CD14-positive monocyte (primary cell): ENCODE measurements around the gene RCBTB1. TPM values are rescaled to one million over a fixed set of nuclear protein-coding genes. Genes with fewer than 3 reads are reported as not detected.

ENCODE experiments used
- DNase-seq, 3 donors: peaks; one replicate each; pipeline ENCODE4 v3.0.0-alpha.2; 2011 to 2022
- H2AFZ ChIP-seq: 2 replicates; pipeline ENCODE4 v1.6.0; 2012; ENCODE audit warnings: mild to moderate bottlenecking, low read depth, low read length, inconsistent platforms; ENCODE audit not compliant: insufficient read depth, poor library complexity, severe bottlenecking
- H3K27ac ChIP-seq, 2 donors: 1 replicate in 1 of 2; 2 replicates in 1 of 2; pipeline ENCODE4 v1.5.1; 2012 to 2013; ENCODE audit warnings: low read length in 2 of 2, control low read depth in 1 of 2, inconsistent platforms in 1 of 2, low read depth in 1 of 2, mild to moderate bottlenecking in 1 of 2
- H3K27me3 ChIP-seq, 2 donors: one replicate each; pipeline versions ENCODE4 v1.6.0 to v1.6.1; 2011 to 2013; ENCODE audit warnings: low read length in 2 of 2; ENCODE audit not compliant: control insufficient read depth in 2 of 2, insufficient read depth in 2 of 2
- H3K36me3 ChIP-seq, 2 donors: replicated peaks in 1 of 2; 1 replicate in 1 of 2; 2 replicates in 1 of 2; pipeline versions ENCODE4 v1.5.1 to v1.6.1; 2012 to 2013; ENCODE audit warnings: low read length in 2 of 2, control low read depth in 1 of 2, inconsistent platforms in 1 of 2, mild to moderate bottlenecking in 1 of 2; ENCODE audit not compliant: insufficient read depth in 2 of 2, control insufficient read depth in 1 of 2
- H3K4me1 ChIP-seq, 2 donors: 1 replicate in 1 of 2; 2 replicates in 1 of 2; pipeline versions ENCODE4 v1.5.1 to v1.6.1; 2012 to 2013; ENCODE audit warnings: low read length in 2 of 2, control low read depth in 1 of 2, inconsistent platforms in 1 of 2, mild to moderate bottlenecking in 1 of 2, moderate library complexity in 1 of 2; ENCODE audit not compliant: insufficient read depth in 2 of 2, control insufficient read depth in 1 of 2
- H3K4me2 ChIP-seq: replicated peaks from 2 replicates; pipeline ENCODE3; 2012; ENCODE audit warnings: low read length, moderate library complexity, mild to moderate bottlenecking; ENCODE audit not compliant: poor library complexity, severe bottlenecking; ENCODE audit errors: extremely low read depth
- H3K4me3 ChIP-seq, 3 experiments: fragments of 200-600 bp in 1 of 3; sonication (generic) in 1 of 3; replicated peaks in 1 of 3; 1 replicate in 2 of 3; 2 replicates in 1 of 3; pipeline ENCODE4 v1.5.1; 2011 to 2013; ENCODE audit warnings: low read length in 3 of 3, mild to moderate bottlenecking in 3 of 3, control low read depth in 2 of 3, low read depth in 2 of 3, inconsistent platforms in 1 of 3, moderate library complexity in 1 of 3
- H3K79me2 ChIP-seq: 2 replicates; pipeline ENCODE4 v1.6.0; 2012; ENCODE audit warnings: mild to moderate bottlenecking, control low read depth, inconsistent platforms, low read length, moderate library complexity; ENCODE audit not compliant: insufficient read depth
- H3K9ac ChIP-seq: 2 replicates; pipeline ENCODE4 v1.6.0; 2017; ENCODE audit warnings: low read length, mild to moderate bottlenecking; ENCODE audit not compliant: insufficient read depth, poor library complexity, severe bottlenecking
- H3K9me3 ChIP-seq, 2 donors: replicated peaks in 1 of 2; 1 replicate in 1 of 2; 2 replicates in 1 of 2; pipeline versions ENCODE4 v1.5.1 to v1.6.1; 2012 to 2013; ENCODE audit warnings: low read length in 2 of 2, control low read depth in 1 of 2; ENCODE audit not compliant: control insufficient read depth in 1 of 2, insufficient read depth in 1 of 2
- H4K20me1 ChIP-seq: 2 replicates; pipeline ENCODE4 v1.6.0; 2012; ENCODE audit warnings: mild to moderate bottlenecking, low read length, control low read depth, moderate library complexity; ENCODE audit not compliant: insufficient read depth
- H3K27ac Mint-ChIP-seq, 7 donors: one replicate each; pipeline ENCODE4 v1.8.0; 2020; ENCODE audit warnings: mild to moderate bottlenecking in 7 of 7, mixed read lengths in 7 of 7, moderate library complexity in 6 of 7, inconsistent platforms in 2 of 7
- H3K27me3 Mint-ChIP-seq, 3 donors: one replicate each; pipeline ENCODE4 v1.8.0; 2021 to 2022; ENCODE audit warnings: low read depth in 3 of 3, mild to moderate bottlenecking in 3 of 3, mixed read lengths in 3 of 3, moderate library complexity in 3 of 3, inconsistent platforms in 1 of 3
- H3K36me3 Mint-ChIP-seq, 2 donors: one replicate each; pipeline ENCODE4 v1.8.0; 2020; ENCODE audit warnings: mixed read lengths in 2 of 2, inconsistent platforms in 1 of 2, mild to moderate bottlenecking in 1 of 2
- H3K4me1 Mint-ChIP-seq: one replicate; pipeline ENCODE4 v1.8.0; 2020; ENCODE audit warnings: mild to moderate bottlenecking, mixed read lengths
- H3K4me3 Mint-ChIP-seq, 2 donors: one replicate each; pipeline ENCODE4 v1.8.0; 2020; ENCODE audit warnings: mild to moderate bottlenecking in 2 of 2, mixed read lengths in 2 of 2, moderate library complexity in 1 of 2
- H3K9me3 Mint-ChIP-seq, 7 donors: one replicate each; pipeline ENCODE4 v1.8.0; 2020 to 2022; ENCODE audit warnings: mixed read lengths in 7 of 7, mild to moderate bottlenecking in 6 of 7, moderate library complexity in 6 of 7, inconsistent platforms in 2 of 7
- CTCF ChIP-seq: fragments of 200-600 bp; IDR thresholded peaks from one replicate; pipeline ENCODE4 v1.8.0; 2022; ENCODE audit warnings: antibody characterized with exemption, mild to moderate bottlenecking
- WGBS: methylation state at CpG from one replicate; pipeline ENCODE4 v1.1.5; 2013; ENCODE audit warnings: missing lambda C conversion rate; ENCODE audit not compliant: insufficient coverage; 5-methylcytosine and 5-hydroxymethylcytosine counted together
- intact Hi-C, 2 donors: fragments of 100-400 bp; cut with micrococcal nuclease; formaldehyde crosslinking; loops; one replicate each; pipeline versions ENCODE4 v1.15.0 to v1.15.1; 2023
- polyA plus RNA-seq, 3 donors: library from polyadenylated mRNA; depleted of rRNA in 1 of 3; unstranded in 2 of 3; stranded (reverse) in 1 of 3; fragments of 300-500 nt in 2 of 3; fragments of >200 nt in 1 of 3; fragmentation: Illumina TruSeq in 2 of 3; gene quantifications; 1 replicate in 2 of 3; 2 replicates in 1 of 3; pipeline ENCODE4 v1.2.3, GENCODE V29; 2012 to 2021

Gene RCBTB1
- polyA plus RNA-seq, 3 donors, result 9.8 to 19.4 (median 13.2) TPM

- peaks cover 9 to 11% of the 10 kb centered on the region in 2 donors for H3K36me3 Mint-ChIP-seq
- no peak overlapping the region for H3K4me3 ChIP-seq
- peaks cover 17 to 24% of the 10 kb centered on the region in 2 donors for H3K4me1 ChIP-seq
- 100% methylated on average over 1 of the region's 3 CpGs for WGBS
- no peaks in the 10 kb centered on the region for H3K27me3 ChIP-seq
- H3K9me3 Mint-ChIP-seq, result no peaks in the 10 kb centered on the region
- H3K27ac Mint-ChIP-seq, result no peak overlapping the region
- DNase-seq, result no peak
- TF ChIP-seq CTCF, result no peak
- peaks cover 24% of the 10 kb centered on the region for H3K4me1 Mint-ChIP-seq
- peaks cover 0 to 3% of the 10 kb centered on the region in 2 donors for H3K36me3 ChIP-seq
- no peak overlapping the region for H3K4me2 ChIP-seq
- H3K9ac ChIP-seq, result no peak overlapping the region
- H3K4me3 Mint-ChIP-seq, result peak overlapping the region in 1 of 2 donors; percentile 98
- H4K20me1 ChIP-seq, result no peaks in the 10 kb centered on the region
- intact Hi-C loops, result no loop called here
- H3K79me2 ChIP-seq, result peaks cover 15% of the 10 kb centered on the region
- H3K27ac ChIP-seq, result no peak overlapping the region
- peaks cover 5 to 11% (median 8%) of the 10 kb centered on the region in 3 donors for H3K27me3 Mint-ChIP-seq
- no peak overlapping the region for H2AFZ ChIP-seq
- no peaks in the 10 kb centered on the region for H3K9me3 ChIP-seq
Measured at GRCh38 chr13:49586717-49587116, 1.4 kb upstream of the RCBTB1 start.

DNA sequence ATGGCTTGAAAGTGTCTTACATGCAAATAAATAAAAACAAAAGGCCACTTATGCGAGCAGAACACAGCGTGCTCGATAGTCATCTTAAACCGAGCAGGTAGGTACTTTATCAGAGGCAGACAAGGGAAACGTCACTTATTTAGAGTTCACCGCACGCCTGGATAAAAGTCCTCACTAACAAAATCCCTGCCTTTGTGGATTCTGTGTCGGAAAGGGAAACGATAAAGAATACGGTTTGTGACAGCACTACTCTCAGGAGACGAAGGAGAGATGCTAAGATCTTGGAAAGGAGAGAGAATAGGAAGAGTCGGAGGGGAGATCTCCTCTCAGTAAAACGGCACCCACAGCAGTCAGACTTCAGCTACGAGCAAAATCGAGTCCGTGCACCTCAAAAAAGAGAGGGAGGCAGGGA is 581 bp downstream of the RCBTB1 start:
- intact Hi-C loops, result no loop called here

More for the DNA sequence above, 581 bp downstream of the RCBTB1 start:
- no peak for DNase-seq
- peaks cover 5 to 9% (median 8%) of the 10 kb centered on the region in 3 donors for H3K27me3 Mint-ChIP-seq
- peak overlapping the region; percentile 94 for H3K4me2 ChIP-seq
- peak overlapping the region; percentile 100 for H2AFZ ChIP-seq
- H3K9me3 ChIP-seq, result no peaks in the 10 kb centered on the region
- no peaks in the 10 kb centered on the region for H4K20me1 ChIP-seq
- peak overlapping the region; percentile 89 to 98 for H3K4me3 Mint-ChIP-seq
- peak overlapping the region; percentile 64 to 88 (median 81) for H3K4me3 ChIP-seq
- H3K27ac ChIP-seq, result peak overlapping the region in 1 of 2 donors; percentile 72
- H3K27me3 ChIP-seq, result no peaks in the 10 kb centered on the region
- peaks cover 15% of the 10 kb centered on the region for H3K79me2 ChIP-seq
- H3K4me1 Mint-ChIP-seq, result peaks cover 28% of the 10 kb centered on the region
- H3K36me3 Mint-ChIP-seq, result peaks cover 24 to 25% of the 10 kb centered on the region in 2 donors
- no peak for TF ChIP-seq CTCF
- peaks cover 0 to 3% (median 0%) of the 10 kb centered on the region in 7 donors for H3K9me3 Mint-ChIP-seq
- H3K27ac Mint-ChIP-seq, result peak overlapping the region in 6 of 7 donors; percentile 62 to 88 (median 71)
- peaks cover 6 to 22% of the 10 kb centered on the region in 2 donors for H3K36me3 ChIP-seq
- peak overlapping the region; percentile 77 for H3K9ac ChIP-seq
- 0% methylated on average over 4 of the region's 16 CpGs for WGBS
- H3K4me1 ChIP-seq, result peaks cover 17 to 24% of the 10 kb centered on the region in 2 donors
